Measurements from ENCODE around the gene EXOC7. TPM values are rescaled to one million over a fixed set of nuclear protein-coding genes. Genes with fewer than 3 reads are reported as not detected.

Gene EXOC7
- total RNA-seq, 1 experiment from 2014 or later = 160 TPM

DNA sequence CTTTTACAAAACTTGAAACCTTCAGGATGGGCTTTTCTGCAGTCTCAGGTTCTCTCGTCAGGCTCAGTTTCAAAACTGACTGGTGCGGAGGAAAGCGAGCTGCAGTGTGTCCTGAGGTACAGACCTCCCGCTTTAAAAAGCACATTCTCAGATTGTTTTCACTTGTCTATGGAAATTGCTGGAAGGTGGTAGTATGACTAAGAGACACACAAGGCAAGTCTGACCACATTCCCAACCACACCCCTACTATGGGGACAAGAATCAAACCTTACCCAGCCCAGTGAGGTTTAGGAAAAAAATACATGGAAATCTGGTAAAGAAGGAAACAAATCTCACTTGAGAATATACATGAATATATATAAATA lies 49.5 kb downstream of the EXOC7 start:
- H2AK5ac ChIP-seq (ENCODE audit: insufficient read length, low read length) = no peak overlapping the region
- TF ChIP-seq, protein P1, sequence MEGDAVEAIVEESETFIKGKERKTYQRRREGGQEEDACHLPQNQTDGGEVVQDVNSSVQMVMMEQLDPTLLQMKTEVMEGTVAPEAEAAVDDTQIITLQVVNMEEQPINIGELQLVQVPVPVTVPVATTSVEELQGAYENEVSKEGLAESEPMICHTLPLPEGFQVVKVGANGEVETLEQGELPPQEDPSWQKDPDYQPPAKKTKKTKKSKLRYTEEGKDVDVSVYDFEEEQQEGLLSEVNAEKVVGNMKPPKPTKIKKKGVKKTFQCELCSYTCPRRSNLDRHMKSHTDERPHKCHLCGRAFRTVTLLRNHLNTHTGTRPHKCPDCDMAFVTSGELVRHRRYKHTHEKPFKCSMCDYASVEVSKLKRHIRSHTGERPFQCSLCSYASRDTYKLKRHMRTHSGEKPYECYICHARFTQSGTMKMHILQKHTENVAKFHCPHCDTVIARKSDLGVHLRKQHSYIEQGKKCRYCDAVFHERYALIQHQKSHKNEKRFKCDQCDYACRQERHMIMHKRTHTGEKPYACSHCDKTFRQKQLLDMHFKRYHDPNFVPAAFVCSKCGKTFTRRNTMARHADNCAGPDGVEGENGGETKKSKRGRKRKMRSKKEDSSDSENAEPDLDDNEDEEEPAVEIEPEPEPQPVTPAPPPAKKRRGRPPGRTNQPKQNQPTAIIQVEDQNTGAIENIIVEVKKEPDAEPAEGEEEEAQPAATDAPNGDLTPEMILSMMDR (conservative IDR thresholded peaks at IDR 0.05) = no peak
- no peaks in the 10 kb centered on the region for H3K23me2 ChIP-seq (ENCODE audit: insufficient read length, low read depth, low read length, poor library complexity, severe bottlenecking)
- H3K56ac ChIP-seq (ENCODE audit: insufficient read length, low read depth, low read length) = no peak overlapping the region
- Mint-ChIP-seq H3K27ac (peak overlapping the region in 2 of 3 experiments; percentile 62 to 72; a peak in 3 of 7 replicates), H3K27me3 (ENCODE audit: low read depth) (no peaks in the 10 kb centered on the region), H3K4me1 (peaks cover 7 to 13% of the 10 kb centered on the region in 2 experiments), H3K9me3 (no peaks in the 10 kb centered on the region), H3K4me3 (no peak overlapping the region), H3K36me3 (ENCODE audit: insufficient read depth in 1 of 3, low read depth in 3 of 3) (peaks cover 39 to 76% (median 71%) of the 10 kb centered on the region in 3 experiments)
- no peak overlapping the region for H2BK5ac ChIP-seq (ENCODE audit: insufficient read length, low read length)
- H3K27ac ChIP-seq (ENCODE audit: insufficient read length, low read depth, low read length) = no peak overlapping the region
- H3K14ac ChIP-seq (ENCODE audit: insufficient read depth, low read length) = no peak overlapping the region
- no peak overlapping the region for H3T11ph ChIP-seq (ENCODE audit: low read length)
- WGBS (ENCODE audit: extremely low coverage, insufficient read length, low lambda C conversion rate) = no CpG with 5 or more reads among the region's 4 CpGs
- no peak overlapping the region for H2BK120ac ChIP-seq (ENCODE audit: low read depth, low read length, poor library complexity, severe bottlenecking)
- no peaks in the 10 kb centered on the region for H3K79me2 ChIP-seq (ENCODE audit: insufficient read depth, low read length)
- H3K4me1 ChIP-seq (ENCODE audit: insufficient read depth, low read length) = no peaks in the 10 kb centered on the region
- H4K20me1 ChIP-seq (ENCODE audit: control insufficient read depth, insufficient read depth, insufficient read length) = no peaks in the 10 kb centered on the region
- no peak overlapping the region for H3K23ac ChIP-seq (ENCODE audit: insufficient read length, low read depth, low read length)
- H4K8ac ChIP-seq (replicated peaks; ENCODE audit: insufficient read length, low read depth, low read length) = no peak overlapping the region
- H4K5ac ChIP-seq (ENCODE audit: insufficient read length, low read depth, low read length) = no peak overlapping the region
- no peak overlapping the region for H3K4ac ChIP-seq (ENCODE audit: low read depth, low read length)
- no peak overlapping the region for H4K91ac ChIP-seq (ENCODE audit: insufficient read length, low read depth, low read length)
- H3K79me1 ChIP-seq (ENCODE audit: insufficient read depth, low read depth, low read length, poor library complexity, severe bottlenecking) = no peaks in the 10 kb centered on the region
- H3K9ac ChIP-seq (ENCODE audit: extremely low read depth, insufficient read length, low read length) = no peak overlapping the region
- H3K9me3 ChIP-seq (ENCODE audit: control insufficient read depth, low read depth, low read length) = no peaks in the 10 kb centered on the region
- no peak overlapping the region for H3K4me2 ChIP-seq (ENCODE audit: insufficient read depth, insufficient read length, low read length)
- no peak overlapping the region for H2AFZ ChIP-seq (ENCODE audit: low read length)
- H3K18ac ChIP-seq (ENCODE audit: insufficient read length, low read depth, low read length) = no peak overlapping the region
- no peaks in the 10 kb centered on the region for H3K27me3 ChIP-seq (ENCODE audit: insufficient read depth, low read length)
- DNase-seq = no peak
- no peak overlapping the region for H2BK12ac ChIP-seq (ENCODE audit: insufficient read length, low read depth, low read length)
- H2BK15ac ChIP-seq (ENCODE audit: low read depth, low read length) = no peak overlapping the region
- no peak overlapping the region for H2BK20ac ChIP-seq (ENCODE audit: low read depth, low read length, poor library complexity, severe bottlenecking)
